GM18909 (cell line): Measurements from ENCODE around the gene SEMA3F.
"Not testable (repeated sequence)": the region's sequence is repeated elsewhere in the genome, so short reads cannot be mapped to it uniquely, and the experiment has no call there.

Experiments
- ATAC-seq: cut with Tn5 transposase; IDR thresholded peaks from one replicate; pipeline ENCODE4 v1.9.1; 2021; ENCODE audit warnings: mild to moderate bottlenecking; ENCODE audit not compliant: unreplicated experiment, poor library complexity

Gene SEMA3F

GRCh38 chr3:50205413-50206276 lies 50.5 kb downstream of the SEMA3F start:
- ATAC-seq = no peak

- no peak for ATAC-seq
These were observed 52.4 kb downstream of the SEMA3F start for GRCh38 chr3:50207359-50208042.

- ATAC-seq = no peak
These were observed 53.7 kb downstream of the SEMA3F start for GRCh38 chr3:50208677-50209344.

GRCh38 chr3:50210176-50210509 lies 55.0 kb downstream of the SEMA3F start:
- no peak for ATAC-seq

GRCh38 chr3:50210510-50211367 lies 55.6 kb downstream of the SEMA3F start:
- no peak for ATAC-seq

- ATAC-seq = not testable (repeated sequence)
These were observed 56.2 kb downstream of the SEMA3F start for GRCh38 chr3:50211368-50211717.

GRCh38 chr3:50211930-50212329 lies 56.8 kb downstream of the SEMA3F start:
- no peak for ATAC-seq

- ATAC-seq = no peak
These were observed 57.4 kb downstream of the SEMA3F start for GRCh38 chr3:50212502-50212901.

GRCh38 chr3:50212971-50213370 lies 57.8 kb downstream of the SEMA3F start:
- ATAC-seq = no peak

GRCh38 chr3:50213373-50213772 lies 58.2 kb downstream of the SEMA3F start:
- ATAC-seq = no peak

GRCh38 chr3:50214824-50215223 lies 59.7 kb downstream of the SEMA3F start:
- no peak for ATAC-seq

- no peak for ATAC-seq
These were observed 60.4 kb downstream of the SEMA3F start for GRCh38 chr3:50215529-50215928.

GRCh38 chr3:50217681-50218080 lies 62.6 kb downstream of the SEMA3F start:
- ATAC-seq = no peak

GRCh38 chr3:50218448-50218847 lies 63.3 kb downstream of the SEMA3F start:
- ATAC-seq = no peak

GRCh38 chr3:50219285-50219684 lies 64.2 kb downstream of the SEMA3F start:
- ATAC-seq = no peak

GRCh38 chr3:50220109-50220508 lies 65.0 kb downstream of the SEMA3F start:
- ATAC-seq = no peak

GRCh38 chr3:50221051-50221410 lies 65.9 kb downstream of the SEMA3F start:
- ATAC-seq = no peak

- ATAC-seq = no peak
These were observed 66.5 kb downstream of the SEMA3F start for GRCh38 chr3:50221411-50222168.

- ATAC-seq = no peak
These were observed 67.0 kb downstream of the SEMA3F start for GRCh38 chr3:50222169-50222528.

GRCh38 chr3:50224639-50225038 lies 69.5 kb downstream of the SEMA3F start:
- ATAC-seq = no peak
